LNCaP clone FGC (cell line): ENCODE measurements around the gene STARD3NL.

Experiments used
- DNase-seq: peaks from one replicate; pipeline ENCODE4 v3.0.0-alpha.2; 2011; ENCODE audit warnings: low read depth
- H3K4me3 ChIP-seq: 2 replicates; pipeline ENCODE4 v1.5.1; 2011; ENCODE audit warnings: mild to moderate bottlenecking, low read depth, low read length, control low read depth
- TF ChIP-seq, protein P1 (sequence below): IDR thresholded peaks from 2 replicates; pipeline ENCODE4 v1.5.1; 2012; ENCODE audit warnings: mild to moderate bottlenecking; ENCODE audit not compliant: control insufficient read depth, insufficient read depth; ENCODE audit errors: extremely low read depth

STARD3NL gene

DNA sequence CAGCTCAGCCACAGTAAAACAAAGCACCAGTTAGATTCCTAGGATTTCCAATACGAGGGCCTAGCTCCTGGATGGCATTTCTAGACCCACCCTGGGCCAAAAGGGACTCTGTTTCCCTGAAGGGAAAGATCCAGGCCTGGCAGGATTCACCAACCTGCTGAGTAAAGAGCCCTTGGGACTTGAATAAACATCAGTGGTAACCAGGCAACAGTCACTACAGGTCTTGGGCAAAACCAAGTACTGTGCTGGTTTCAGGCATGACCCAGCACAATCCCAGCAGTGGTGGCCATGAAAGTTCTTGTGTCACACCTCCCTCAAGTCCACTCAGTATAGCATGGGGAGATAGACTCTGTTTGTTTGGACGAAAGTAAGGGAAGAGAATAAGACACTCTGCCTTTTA is 31.0 kb upstream of the STARD3NL start:
- DNase-seq, result peak; percentile 30
- TF ChIP-seq, protein P1, sequence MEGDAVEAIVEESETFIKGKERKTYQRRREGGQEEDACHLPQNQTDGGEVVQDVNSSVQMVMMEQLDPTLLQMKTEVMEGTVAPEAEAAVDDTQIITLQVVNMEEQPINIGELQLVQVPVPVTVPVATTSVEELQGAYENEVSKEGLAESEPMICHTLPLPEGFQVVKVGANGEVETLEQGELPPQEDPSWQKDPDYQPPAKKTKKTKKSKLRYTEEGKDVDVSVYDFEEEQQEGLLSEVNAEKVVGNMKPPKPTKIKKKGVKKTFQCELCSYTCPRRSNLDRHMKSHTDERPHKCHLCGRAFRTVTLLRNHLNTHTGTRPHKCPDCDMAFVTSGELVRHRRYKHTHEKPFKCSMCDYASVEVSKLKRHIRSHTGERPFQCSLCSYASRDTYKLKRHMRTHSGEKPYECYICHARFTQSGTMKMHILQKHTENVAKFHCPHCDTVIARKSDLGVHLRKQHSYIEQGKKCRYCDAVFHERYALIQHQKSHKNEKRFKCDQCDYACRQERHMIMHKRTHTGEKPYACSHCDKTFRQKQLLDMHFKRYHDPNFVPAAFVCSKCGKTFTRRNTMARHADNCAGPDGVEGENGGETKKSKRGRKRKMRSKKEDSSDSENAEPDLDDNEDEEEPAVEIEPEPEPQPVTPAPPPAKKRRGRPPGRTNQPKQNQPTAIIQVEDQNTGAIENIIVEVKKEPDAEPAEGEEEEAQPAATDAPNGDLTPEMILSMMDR, result no peak
- no peak overlapping the region for H3K4me3 ChIP-seq

DNA sequence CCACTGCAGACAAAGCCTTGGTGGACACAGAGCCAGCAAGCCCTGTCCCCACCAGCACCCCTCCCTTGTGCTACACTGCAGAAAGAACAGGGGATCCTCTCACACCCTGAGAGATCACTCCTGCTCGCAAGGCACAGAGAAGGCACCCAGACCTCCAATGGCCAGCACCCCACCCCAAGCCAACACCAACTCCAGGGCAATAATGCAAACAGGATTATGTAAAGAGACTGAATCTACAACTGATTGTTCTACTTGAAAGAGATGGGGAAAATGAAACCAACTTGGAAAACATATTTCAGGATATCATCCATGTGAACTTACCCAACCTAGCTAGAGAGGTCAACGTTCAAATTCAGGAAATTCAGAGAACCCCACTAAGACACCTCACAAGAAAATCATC is 26.5 kb upstream of the STARD3NL start:
- no peak for DNase-seq
- no peak overlapping the region for H3K4me3 ChIP-seq
- TF ChIP-seq, protein P1, result no peak

DNA sequence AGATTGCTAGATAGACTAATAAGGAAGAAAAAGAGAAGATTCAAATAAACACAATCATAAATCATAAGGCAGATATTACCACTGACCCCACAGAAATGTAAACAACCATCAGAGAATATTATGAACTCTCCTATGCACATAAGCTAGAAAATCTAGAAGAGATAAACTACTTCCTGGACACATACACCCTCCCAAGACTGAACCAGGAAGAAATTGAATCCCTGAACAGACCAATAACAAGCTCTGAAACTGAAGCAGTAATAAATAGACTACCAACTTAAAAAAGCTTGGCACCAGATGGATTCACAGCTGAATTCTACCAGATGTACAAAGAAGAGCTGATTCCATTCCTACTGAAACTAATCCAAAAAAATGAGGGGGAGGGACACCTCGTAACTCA is 24.5 kb upstream of the STARD3NL start:
- H3K4me3 ChIP-seq, result no peak overlapping the region
- TF ChIP-seq, protein P1, result no peak
- no peak for DNase-seq

DNA sequence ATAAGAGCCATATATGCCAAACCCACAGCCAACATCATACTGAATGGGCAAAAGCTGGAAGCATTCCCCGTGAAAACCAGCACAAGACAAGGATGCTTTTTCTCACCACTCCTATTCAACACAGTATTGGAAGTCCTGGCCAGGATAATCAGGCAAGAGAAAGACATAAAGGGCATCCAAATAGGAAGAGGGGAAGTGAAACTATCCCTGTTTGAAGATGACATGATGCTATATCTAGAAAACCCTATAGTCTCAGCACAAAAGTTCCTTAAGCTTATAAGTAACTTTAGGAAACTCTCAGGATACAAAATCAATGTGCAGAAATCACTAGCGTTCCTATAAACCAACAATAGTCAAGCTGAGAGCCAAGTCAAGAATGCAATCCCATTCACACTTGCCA is 23.8 kb upstream of the STARD3NL start:
- DNase-seq, result no peak
- no peak overlapping the region for H3K4me3 ChIP-seq
- TF ChIP-seq, protein P1, result no peak

DNA sequence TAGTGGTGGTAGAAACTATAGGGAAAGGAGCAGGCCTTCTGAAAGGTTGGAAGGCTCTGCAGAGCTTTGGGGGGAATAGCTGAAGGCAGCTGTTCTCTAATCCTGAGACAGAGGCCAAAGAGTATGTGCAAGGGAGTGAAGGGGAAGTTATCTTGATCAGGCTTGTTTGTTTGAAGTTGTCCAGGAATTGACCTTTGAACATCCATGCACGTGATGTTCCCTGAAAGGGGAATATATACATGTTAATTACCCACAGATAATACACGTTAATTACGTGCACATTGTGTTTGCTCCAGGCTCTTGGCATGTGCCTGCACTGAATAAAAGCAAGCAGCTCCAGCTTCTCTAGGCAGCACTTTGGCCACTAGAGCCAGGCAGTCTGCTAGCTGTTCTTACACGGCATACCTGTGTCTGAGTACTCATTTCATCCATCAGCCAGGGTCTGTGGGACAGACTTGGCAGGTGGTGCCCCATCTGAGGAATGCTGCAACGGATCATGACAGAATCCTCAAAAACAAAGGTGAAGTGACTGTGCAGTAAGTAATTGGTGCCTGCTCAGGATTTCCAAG is 18.0 kb upstream of the STARD3NL start:
- no peak overlapping the region for H3K4me3 ChIP-seq
- TF ChIP-seq, protein P1, result no peak
- no peak for DNase-seq

DNA sequence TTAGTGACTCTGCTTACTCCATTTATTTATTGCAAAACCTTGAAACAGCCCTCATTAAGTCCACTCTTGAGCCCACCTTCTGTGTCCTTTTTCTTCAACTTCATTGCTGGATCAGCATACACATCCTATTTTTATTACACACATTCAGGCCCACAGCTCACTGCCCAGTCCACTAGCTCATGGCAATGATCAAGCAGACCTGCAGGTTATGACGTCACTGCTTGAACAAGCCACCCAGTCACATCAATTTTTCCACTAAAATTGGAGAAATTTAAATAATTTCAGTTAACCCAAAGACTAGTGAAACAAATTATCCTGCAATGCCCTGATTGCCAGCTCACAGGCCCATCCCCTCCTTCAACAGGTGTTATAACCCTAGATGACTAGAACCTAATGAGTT is 16.0 kb upstream of the STARD3NL start:
- TF ChIP-seq, protein P1, result no peak
- DNase-seq, result no peak

DNA sequence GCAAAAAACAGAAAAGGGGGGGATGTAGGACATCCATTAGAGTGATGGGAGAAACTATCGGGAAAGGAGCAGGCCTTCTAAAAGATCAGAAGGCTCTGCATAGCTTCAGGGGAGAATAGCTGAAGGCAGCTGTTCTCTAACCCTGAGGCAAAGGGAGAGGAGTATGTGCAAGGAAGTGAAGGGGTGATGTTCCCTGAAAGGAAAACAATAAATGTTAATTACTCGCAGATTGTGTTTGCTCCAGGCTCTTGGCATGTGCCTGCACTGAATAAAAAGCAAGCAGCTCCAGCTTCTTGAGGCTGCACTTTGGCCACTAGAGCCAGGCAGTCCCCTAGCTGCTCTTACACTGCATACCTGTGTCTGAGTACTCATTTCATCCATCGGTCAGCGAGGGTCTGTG is 14.4 kb upstream of the STARD3NL start:
- TF ChIP-seq, protein P1, result no peak
- no peak for DNase-seq
- no peak overlapping the region for H3K4me3 ChIP-seq

More for the DNA sequence above, 16.0 kb upstream of the STARD3NL start:
- no peak overlapping the region for H3K4me3 ChIP-seq
